ENCODE data around the gene MRPS34. TPM values are rescaled to one million over a fixed set of nuclear protein-coding genes. Genes with fewer than 3 reads are reported as not detected.

Gene MRPS34
- total RNA-seq, 4 donors from 2014 or later: 56.8 to 84.2 (median 78.6) TPM

GRCh38 chr16:1781758-1782407 is 8.9 kb upstream of the MRPS34 start:
- TF ChIP-seq CTCF (IDR thresholded peaks at IDR 0.05): no peak
- ATAC-seq (ENCODE audit: low FRiP score): peak; percentile 15
- DNase-seq (ENCODE audit: low spot score): no peak

GRCh38 chr16:1781254-1781653 is 8.3 kb upstream of the MRPS34 start:
- DNase-seq (ENCODE audit: low spot score) (no peak), ATAC-seq (ENCODE audit: low FRiP score) (no peak)
- no peak for TF ChIP-seq CTCF (IDR thresholded peaks at IDR 0.05)

GRCh38 chr16:1780677-1781072 is 7.7 kb upstream of the MRPS34 start:
- no peak for TF ChIP-seq CTCF (IDR thresholded peaks at IDR 0.05)
- ATAC-seq (ENCODE audit: low FRiP score) (no peak), DNase-seq (ENCODE audit: low spot score) (no peak)

- no peak for TF ChIP-seq CTCF (IDR thresholded peaks at IDR 0.05)
- ATAC-seq (ENCODE audit: low FRiP score): no peak
These were observed 7.1 kb upstream of the MRPS34 start for GRCh38 chr16:1779741-1780676.

GRCh38 chr16:1779234-1779701 is 6.3 kb upstream of the MRPS34 start:
- no peak for TF ChIP-seq CTCF (IDR thresholded peaks at IDR 0.05)
- DNase-seq (ENCODE audit: low spot score) (no peak), ATAC-seq (ENCODE audit: low FRiP score) (no peak)

More at GRCh38 chr16:1779741-1780676, 7.1 kb upstream of the MRPS34 start:
- DNase-seq (ENCODE audit: low spot score): no peak

- DNase-seq (ENCODE audit: low spot score) (no peak), ATAC-seq (ENCODE audit: low FRiP score) (no peak)
- no peak for TF ChIP-seq CTCF (IDR thresholded peaks at IDR 0.05)
These were observed 5.6 kb upstream of the MRPS34 start for GRCh38 chr16:1778200-1779179.
